Measurements from ENCODE around the gene SPPL3. TPM values are rescaled to one million over a fixed set of nuclear protein-coding genes. Genes with fewer than 3 reads are reported as not detected.
"Not testable (repeated sequence)": the region's sequence is repeated elsewhere in the genome, so short reads cannot be mapped to it uniquely, and the experiment has no call there.

The SPPL3 gene
- total RNA-seq, 2 donors from 2014 or later, result 13.5 to 16.5 TPM

GRCh38 chr12:120736404-120737331 is 167.5 kb downstream of the SPPL3 start:
- DNase-seq, result no peak
- peaks cover 0 to 2% of the 10 kb centered on the region in 2 donors for H3K36me3 ChIP-seq (replicated peaks in 1 of 2; ENCODE audit: insufficient read depth in 1 of 2, low read depth in 2 of 2)
- H3K9me3 ChIP-seq, result no peaks in the 10 kb centered on the region
- TF ChIP-seq CTCF (IDR thresholded peaks at IDR 0.05), result no peak
- no peak for TF ChIP-seq POLR2A (IDR thresholded peaks at IDR 0.05)
- H3K4me3 ChIP-seq, result no peak overlapping the region
- no peaks in the 10 kb centered on the region for H3K27me3 ChIP-seq
- 93 to 96% methylated on average over 15 to 35 of the region's 38 CpGs for WGBS, 2 donors
- ATAC-seq, result no peak
- intact Hi-C loops (cut with DNase I), result no loop called here
- peaks cover 2% of the 10 kb centered on the region for H3K4me1 ChIP-seq
- no peak overlapping the region for H3K27ac ChIP-seq

- H3K9me3 ChIP-seq, result no peaks in the 10 kb centered on the region
- DNase-seq (no peak), ATAC-seq (no peak)
- no peak overlapping the region for H3K4me3 ChIP-seq
- intact Hi-C loops (cut with DNase I), result no loop called here
- no peaks in the 10 kb centered on the region for H3K27me3 ChIP-seq
- no peak for TF ChIP-seq POLR2A (IDR thresholded peaks at IDR 0.05)
- no peak for TF ChIP-seq CTCF (IDR thresholded peaks at IDR 0.05)
- WGBS, 2 donors, result 89 to 93% methylated on average over 3 of the region's 3 CpGs
- H3K27ac ChIP-seq, result no peak overlapping the region
- H3K36me3 ChIP-seq (replicated peaks in 1 of 2; ENCODE audit: insufficient read depth in 1 of 2, low read depth in 2 of 2), result peaks cover 0 to 2% of the 10 kb centered on the region in 2 donors
- H3K4me1 ChIP-seq, result no peaks in the 10 kb centered on the region
Observed at GRCh38 chr12:120735181-120735580, 169.0 kb downstream of the SPPL3 start.

GRCh38 chr12:120734210-120734609 is 169.9 kb downstream of the SPPL3 start:
- Histone ChIP-seq H3K4me1 (no peaks in the 10 kb centered on the region), H3K27me3 (no peaks in the 10 kb centered on the region), H3K9me3 (no peaks in the 10 kb centered on the region), H3K36me3 (replicated peaks in 1 of 2; ENCODE audit: insufficient read depth in 1 of 2, low read depth in 2 of 2) (peaks cover 0 to 2% of the 10 kb centered on the region in 2 donors), H3K27ac (no peak overlapping the region), H3K4me3 (no peak overlapping the region)
- no peak for TF ChIP-seq POLR2A (IDR thresholded peaks at IDR 0.05)
- no peak for TF ChIP-seq CTCF (IDR thresholded peaks at IDR 0.05)
- intact Hi-C loops (cut with DNase I), result no loop called here
- ATAC-seq (no peak), DNase-seq (no peak)
- WGBS, 2 donors, result 92 to 94% methylated on average over 10 of the region's 10 CpGs

- WGBS, 2 donors, result 90 to 92% methylated on average over 3 of the region's 3 CpGs
- Histone ChIP-seq H3K27ac (no peak overlapping the region), H3K9me3 (no peaks in the 10 kb centered on the region), H3K27me3 (no peaks in the 10 kb centered on the region), H3K4me3 (no peak overlapping the region), H3K36me3 (replicated peaks in 1 of 2; ENCODE audit: insufficient read depth in 1 of 2, low read depth in 2 of 2) (no peaks in the 10 kb centered on the region), H3K4me1 (no peaks in the 10 kb centered on the region)
- ATAC-seq, result no peak
- no peak for DNase-seq
- no peak for TF ChIP-seq POLR2A (IDR thresholded peaks at IDR 0.05)
- no peak for TF ChIP-seq CTCF (IDR thresholded peaks at IDR 0.05)
- intact Hi-C loops (cut with DNase I), result no loop called here
Observed at GRCh38 chr12:120733574-120733973, 170.6 kb downstream of the SPPL3 start.

GRCh38 chr12:120732198-120732597 is 172.0 kb downstream of the SPPL3 start:
- DNase-seq; H3K27ac ChIP-seq; intact Hi-C loops (cut with DNase I); H3K4me3 ChIP-seq; H3K27me3 ChIP-seq; H3K9me3 ChIP-seq; ATAC-seq; H3K36me3 ChIP-seq (replicated peaks in 1 of 2; ENCODE audit: insufficient read depth in 1 of 2, low read depth in 2 of 2); H3K4me1 ChIP-seq: not testable (repeated sequence)
- WGBS, 2 donors, result 92 to 97% methylated on average over 6 to 25 of the region's 35 CpGs
